Loucy (cell line): ENCODE data around the gene CNIH4.

ENCODE experiments used
- H2AFZ ChIP-seq: fragments of 200-600 bp; sonication (generic); 2 replicates; pipeline ENCODE4 v1.6.0; 2016; ENCODE audit warnings: antibody characterized with exemption, mild to moderate bottlenecking, low read length, moderate library complexity
- H3F3A ChIP-seq: fragments of 200-600 bp; 2 replicates; pipeline ENCODE4 v1.6.0; 2016; ENCODE audit warnings: antibody characterized with exemption, low read depth, mild to moderate bottlenecking
- H3K27me3 ChIP-seq: fragments of 200-600 bp; sonication (generic); 2 replicates; pipeline ENCODE4 v1.6.1; 2014; ENCODE audit warnings: low read length, mild to moderate bottlenecking; ENCODE audit not compliant: insufficient read depth, poor library complexity, severe bottlenecking
- H3K36me3 ChIP-seq: fragments of 200-600 bp; sonication (generic); 2 replicates; pipeline ENCODE4 v1.6.1; 2016; ENCODE audit warnings: low read length; ENCODE audit not compliant: insufficient read depth
- H3K4me1 ChIP-seq: fragments of 200-600 bp; sonication (generic); 2 replicates; pipeline ENCODE4 v1.5.1; 2014; ENCODE audit warnings: low read length, mild to moderate bottlenecking; ENCODE audit not compliant: insufficient read depth, poor library complexity, severe bottlenecking
- H3K4me2 ChIP-seq: fragments of 200-600 bp; sonication (generic); 2 replicates; pipeline ENCODE4 v1.6.0; 2014; ENCODE audit warnings: antibody characterized with exemption, low read length, low read depth, mild to moderate bottlenecking; ENCODE audit not compliant: poor library complexity, severe bottlenecking
- H3K4me3 ChIP-seq: fragments of 200-600 bp; sonication (generic); 2 replicates; pipeline ENCODE4 v1.5.1; 2014; ENCODE audit warnings: low read length, mild to moderate bottlenecking, mixed read lengths; ENCODE audit not compliant: poor library complexity, severe bottlenecking
- H3K79me2 ChIP-seq: fragments of 200-600 bp; sonication (generic); 2 replicates; pipeline ENCODE4 v1.6.1; 2014; ENCODE audit warnings: low read length; ENCODE audit not compliant: insufficient read depth
- H3K9ac ChIP-seq: fragments of 200-600 bp; sonication (generic); 2 replicates; pipeline ENCODE4 v1.6.0; 2014; ENCODE audit warnings: mild to moderate bottlenecking, low read depth, low read length, moderate library complexity; ENCODE audit not compliant: poor library complexity, severe bottlenecking
- H3K9me2 ChIP-seq: fragments of 200-600 bp; sonication (generic); replicated peaks from 2 replicates; pipeline ENCODE4 v1.6.1; 2016; ENCODE audit warnings: low read depth, low read length, mixed read lengths
- H3K9me3 ChIP-seq: fragments of 200-600 bp; sonication (generic); 2 replicates; pipeline ENCODE4 v1.6.1; 2014; ENCODE audit warnings: mild to moderate bottlenecking, antibody characterized with exemption, low read length, low read depth; ENCODE audit not compliant: insufficient read depth
- H4K20me1 ChIP-seq: fragments of 200-600 bp; sonication (generic); 2 replicates; pipeline ENCODE4 v1.6.0; 2014; ENCODE audit warnings: antibody characterized with exemption, low read length, mild to moderate bottlenecking; ENCODE audit not compliant: insufficient read depth, poor library complexity, severe bottlenecking
- EZH2phosphoT487 ChIP-seq: fragments of 200-600 bp; IDR thresholded peaks from 2 replicates; pipeline ENCODE4 v1.6.1; 2018; ENCODE audit warnings: antibody characterized with exemption, mild to moderate bottlenecking, moderate library complexity, borderline replicate concordance
- TF ChIP-seq, protein P1 (sequence below): fragments of 200-600 bp; sonication (generic); conservative IDR thresholded peaks from 2 replicates; pipeline ENCODE4 v1.5.1; 2014; ENCODE audit warnings: mild to moderate bottlenecking, antibody characterized with exemption, low read length

Gene CNIH4

DNA sequence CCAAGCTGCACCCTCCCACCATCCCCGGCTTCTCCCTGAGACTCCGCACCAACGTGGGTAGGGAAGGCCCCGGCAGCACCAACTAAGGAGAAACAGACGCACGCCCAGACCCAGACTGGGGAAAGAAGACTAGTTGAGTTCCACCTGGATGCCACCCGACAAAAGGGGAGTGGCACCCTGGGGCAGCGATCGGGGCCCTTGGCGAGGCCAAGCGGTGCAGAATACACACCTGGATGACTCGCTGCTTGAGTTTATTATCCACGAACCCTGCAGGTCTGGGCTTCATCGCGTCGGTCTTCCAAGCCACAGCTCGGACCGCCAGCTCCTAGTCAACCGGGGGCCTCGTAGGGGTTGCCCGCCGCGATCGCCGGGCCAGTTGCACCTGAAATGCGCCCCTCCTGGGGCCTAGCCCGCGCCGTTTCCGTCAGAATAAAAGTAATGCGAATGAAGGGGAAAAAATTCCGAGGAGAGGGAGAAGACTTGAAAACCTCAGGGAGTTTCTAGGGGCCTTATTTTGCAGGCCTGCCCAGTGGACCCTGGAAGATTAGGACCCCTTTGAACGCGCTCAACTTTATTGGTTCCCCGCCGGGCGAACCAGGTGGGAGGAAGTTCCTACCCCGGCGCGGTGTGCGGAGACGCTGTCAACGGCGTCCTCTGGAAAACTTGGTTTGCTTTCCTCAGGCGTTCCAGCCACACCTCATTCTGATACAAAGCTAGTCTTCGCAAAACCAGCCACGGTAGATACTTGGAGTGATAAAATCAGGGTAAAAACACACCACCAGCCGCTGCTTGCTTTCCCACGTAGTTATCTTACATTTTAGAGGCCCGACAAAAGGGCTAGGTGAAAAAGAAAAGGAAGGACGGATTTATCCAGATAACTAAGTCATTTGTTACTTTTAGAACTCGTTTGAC, 26.6 kb upstream of the CNIH4 start, which contains the start of gene NVL:
TSS of gene NVL (minus strand) at position 331 of the 912 bp plus-strand sequence. CDS start at position 286, 45 bp downstream.
- Histone ChIP-seq H3K36me3 (no peaks in the 10 kb centered on the region), H3K9me2 (no peaks in the 10 kb centered on the region), H3K4me2 (peak within 1 kb of the TSS; percentile 82), H2AFZ (peak within 1 kb of the TSS; percentile 97), H4K20me1 (peaks cover 8% of the 10 kb centered on the region), H3K4me1 (peaks cover 35% of the 10 kb centered on the region), H3K9ac (peak within 1 kb of the TSS; percentile 90), H3K27me3 (no peaks in the 10 kb centered on the region), H3F3A (no peaks in the 10 kb centered on the region), H3K79me2 (peaks cover 43% of the 10 kb centered on the region), H3K9me3 (no peaks in the 10 kb centered on the region), H3K4me3 (peak within 1 kb of the TSS; percentile 94)
- TF ChIP-seq EZH2phosphoT487 = no peak
- TF ChIP-seq, protein P1, sequence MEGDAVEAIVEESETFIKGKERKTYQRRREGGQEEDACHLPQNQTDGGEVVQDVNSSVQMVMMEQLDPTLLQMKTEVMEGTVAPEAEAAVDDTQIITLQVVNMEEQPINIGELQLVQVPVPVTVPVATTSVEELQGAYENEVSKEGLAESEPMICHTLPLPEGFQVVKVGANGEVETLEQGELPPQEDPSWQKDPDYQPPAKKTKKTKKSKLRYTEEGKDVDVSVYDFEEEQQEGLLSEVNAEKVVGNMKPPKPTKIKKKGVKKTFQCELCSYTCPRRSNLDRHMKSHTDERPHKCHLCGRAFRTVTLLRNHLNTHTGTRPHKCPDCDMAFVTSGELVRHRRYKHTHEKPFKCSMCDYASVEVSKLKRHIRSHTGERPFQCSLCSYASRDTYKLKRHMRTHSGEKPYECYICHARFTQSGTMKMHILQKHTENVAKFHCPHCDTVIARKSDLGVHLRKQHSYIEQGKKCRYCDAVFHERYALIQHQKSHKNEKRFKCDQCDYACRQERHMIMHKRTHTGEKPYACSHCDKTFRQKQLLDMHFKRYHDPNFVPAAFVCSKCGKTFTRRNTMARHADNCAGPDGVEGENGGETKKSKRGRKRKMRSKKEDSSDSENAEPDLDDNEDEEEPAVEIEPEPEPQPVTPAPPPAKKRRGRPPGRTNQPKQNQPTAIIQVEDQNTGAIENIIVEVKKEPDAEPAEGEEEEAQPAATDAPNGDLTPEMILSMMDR = no peak

DNA sequence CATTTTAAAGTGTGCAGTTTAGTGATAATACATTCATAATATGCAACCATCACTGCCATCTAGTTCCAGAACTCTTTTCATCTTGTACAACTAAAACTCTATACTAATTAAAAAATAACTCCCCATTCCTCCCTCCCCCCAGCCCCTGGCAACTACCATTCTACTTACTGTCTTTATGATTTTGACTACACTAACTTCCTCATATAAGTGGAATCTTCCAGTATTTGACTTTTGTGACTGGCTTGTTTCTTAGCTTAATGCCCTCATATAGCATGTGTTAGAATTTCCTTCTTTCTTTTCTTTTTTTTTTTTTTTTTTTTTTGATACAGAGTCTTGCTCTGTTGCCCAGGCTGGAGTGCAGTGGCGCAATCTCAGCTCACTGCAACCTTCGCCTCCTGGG, 25.4 kb upstream of the CNIH4 start:
- Histone ChIP-seq H4K20me1 (peaks cover 8% of the 10 kb centered on the region), H2AFZ (no peak overlapping the region), H3K4me2 (peak overlapping the region; percentile 82), H3F3A (no peaks in the 10 kb centered on the region), H3K36me3 (no peaks in the 10 kb centered on the region), H3K9ac (peak overlapping the region; percentile 90), H3K27me3 (no peaks in the 10 kb centered on the region), H3K9me2 (no peaks in the 10 kb centered on the region), H3K9me3 (no peaks in the 10 kb centered on the region), H3K79me2 (peaks cover 35% of the 10 kb centered on the region), H3K4me3 (peak overlapping the region; percentile 94), H3K4me1 (peaks cover 35% of the 10 kb centered on the region)
- TF ChIP-seq, protein P1 = no peak
- TF ChIP-seq EZH2phosphoT487 = no peak

DNA sequence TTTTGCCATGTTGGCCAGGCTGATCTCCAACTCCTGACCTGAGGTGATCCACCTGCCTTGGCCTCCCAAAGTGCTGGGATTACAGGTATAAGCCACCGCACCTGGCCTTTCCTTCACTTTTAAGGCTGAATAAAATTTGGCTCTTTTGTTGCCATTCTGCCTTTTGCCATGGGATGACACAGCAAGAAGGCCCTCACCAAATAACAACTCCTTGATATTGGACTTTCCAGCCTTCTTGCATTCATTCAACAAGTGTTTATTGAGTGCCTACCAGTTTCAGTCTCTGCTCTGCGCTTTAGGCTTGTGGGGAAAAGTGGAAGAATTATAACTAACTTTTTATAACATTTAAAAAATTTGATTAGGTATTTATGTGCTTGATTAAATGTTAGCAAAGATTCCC, 24.9 kb upstream of the CNIH4 start:
- no peaks in the 10 kb centered on the region for H3K27me3 ChIP-seq
- no peak overlapping the region for H2AFZ ChIP-seq
- H3K9me3 ChIP-seq = no peaks in the 10 kb centered on the region
- no peak for TF ChIP-seq EZH2phosphoT487
- TF ChIP-seq, protein P1 = no peak
- H3K36me3 ChIP-seq = no peaks in the 10 kb centered on the region
- H3K9me2 ChIP-seq = no peaks in the 10 kb centered on the region
- no peaks in the 10 kb centered on the region for H3F3A ChIP-seq
- H3K4me3 ChIP-seq = no peak overlapping the region
- H3K4me1 ChIP-seq = peaks cover 32% of the 10 kb centered on the region
- peaks cover 30% of the 10 kb centered on the region for H3K79me2 ChIP-seq
- no peak overlapping the region for H3K9ac ChIP-seq
- H3K4me2 ChIP-seq = no peak overlapping the region
- peaks cover 8% of the 10 kb centered on the region for H4K20me1 ChIP-seq
